ENCODE results near the gene SERINC3. TPM values are rescaled to one million over a fixed set of nuclear protein-coding genes. Genes with fewer than 3 reads are reported as not detected.

The SERINC3 gene
- total RNA-seq, 1 donor from 2014 or later: 44.9 TPM

DNA sequence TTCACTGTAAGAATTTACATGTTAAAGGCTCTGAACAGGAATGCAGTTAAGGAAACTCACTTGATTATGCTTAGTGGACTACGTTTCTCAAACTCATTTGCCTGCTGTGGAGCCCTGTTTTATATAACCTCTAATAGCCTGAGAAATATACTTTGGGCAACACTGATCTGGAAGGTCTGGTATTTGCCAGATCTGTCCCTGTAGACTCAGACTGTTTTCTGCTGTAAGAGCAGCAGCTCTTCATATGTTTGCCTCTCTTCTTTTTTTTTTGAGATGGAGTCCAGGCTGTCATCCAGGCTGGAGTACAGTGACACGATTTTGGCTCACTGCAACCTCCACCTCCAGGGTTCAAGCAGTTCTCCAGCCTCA is 36.1 kb downstream of the SERINC3 start:
- no peak overlapping the region for H3K4me3 ChIP-seq (ENCODE audit: low read length in 3 of 3)
- no peaks in the 10 kb centered on the region for H3K27me3 ChIP-seq (ENCODE audit: control insufficient read depth in 3 of 3, insufficient read depth in 3 of 3, low read length in 3 of 3)
- no peak overlapping the region for H3K9ac ChIP-seq (ENCODE audit: low read depth in 1 of 3, low read length in 3 of 3)
- no peaks in the 10 kb centered on the region for H3K4me1 ChIP-seq (ENCODE audit: control insufficient read depth in 3 of 3, insufficient read depth in 3 of 3, low read length in 3 of 3)
- no peaks in the 10 kb centered on the region for H3K9me3 ChIP-seq (ENCODE audit: control insufficient read depth in 3 of 3, low read length in 3 of 3)
- no peak overlapping the region for H3K27ac ChIP-seq (ENCODE audit: low read depth, low read length)
- H3K36me3 ChIP-seq (ENCODE audit: control insufficient read depth in 3 of 3, insufficient read depth in 3 of 3, low read length in 3 of 3): peaks cover 32 to 49% (median 41%) of the 10 kb centered on the region in 3 donors

DNA sequence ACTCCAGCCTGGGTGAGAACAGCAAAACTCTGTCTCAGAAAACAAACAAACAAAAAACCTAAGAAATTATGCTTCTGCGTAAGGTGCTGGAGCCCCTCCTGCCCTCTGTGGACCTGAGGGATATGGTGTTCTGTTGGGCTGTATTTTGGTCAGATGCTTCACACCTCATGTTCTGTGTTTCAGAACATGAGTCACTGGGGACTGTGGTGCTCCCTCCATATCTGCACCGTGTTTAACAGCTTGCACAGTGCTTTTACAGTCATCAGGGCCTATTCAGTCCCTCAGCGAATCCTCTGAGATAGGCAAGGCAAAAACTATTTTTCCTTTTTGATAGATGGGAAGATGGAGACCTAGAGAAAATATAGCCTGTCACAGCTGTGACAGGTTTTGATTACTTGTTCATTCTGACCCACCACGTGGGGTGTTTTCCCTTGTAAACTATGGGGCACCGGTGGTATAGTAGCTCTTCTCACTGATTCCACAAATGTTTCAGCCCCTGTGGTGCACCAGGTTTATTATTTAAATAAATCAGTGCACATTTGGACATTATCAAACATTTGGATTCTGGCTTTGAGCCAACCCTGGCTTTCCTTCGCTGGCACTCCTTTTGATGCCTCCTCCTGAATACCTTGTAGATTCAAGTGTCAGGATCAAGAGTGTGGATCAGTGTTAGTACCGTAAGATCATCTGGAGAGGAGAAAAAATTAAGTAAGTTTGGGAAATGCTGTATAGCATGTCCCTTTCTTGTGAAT is 36.6 kb downstream of the SERINC3 start:
- Histone ChIP-seq H3K27me3 (ENCODE audit: control insufficient read depth in 3 of 3, insufficient read depth in 3 of 3, low read length in 3 of 3) (no peaks in the 10 kb centered on the region), H3K36me3 (ENCODE audit: control insufficient read depth in 3 of 3, insufficient read depth in 3 of 3, low read length in 3 of 3) (peaks cover 38 to 52% (median 45%) of the 10 kb centered on the region in 3 donors), H3K27ac (ENCODE audit: low read depth, low read length) (no peak overlapping the region), H3K9ac (ENCODE audit: low read depth in 1 of 3, low read length in 3 of 3) (no peak overlapping the region), H3K9me3 (ENCODE audit: control insufficient read depth in 3 of 3, low read length in 3 of 3) (no peaks in the 10 kb centered on the region), H3K4me1 (ENCODE audit: control insufficient read depth in 3 of 3, insufficient read depth in 3 of 3, low read length in 3 of 3) (no peaks in the 10 kb centered on the region), H3K4me3 (ENCODE audit: low read length in 3 of 3) (no peak overlapping the region)

DNA sequence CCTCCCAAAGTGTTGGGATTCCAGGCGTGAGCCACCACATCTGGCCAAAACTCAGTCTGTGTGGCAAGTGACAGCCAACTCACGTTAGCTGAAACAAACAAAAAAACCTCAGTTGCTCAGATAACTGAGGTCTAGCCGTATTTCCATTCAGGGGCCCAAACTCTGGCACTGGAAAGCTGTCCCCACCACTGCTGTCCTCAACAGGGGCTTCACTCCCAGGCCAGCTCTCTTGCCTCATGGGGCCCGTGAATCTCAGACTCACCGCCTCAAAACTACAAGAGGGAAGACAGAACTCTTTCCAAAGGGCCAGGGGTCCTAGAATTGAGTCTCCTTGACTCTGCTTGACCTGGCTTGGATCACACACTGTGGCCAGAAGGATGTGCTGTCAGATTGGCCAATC is 38.8 kb downstream of the SERINC3 start:
- H3K9ac ChIP-seq (ENCODE audit: low read depth in 1 of 3, low read length in 3 of 3): no peak overlapping the region
- H3K36me3 ChIP-seq (ENCODE audit: control insufficient read depth in 3 of 3, insufficient read depth in 3 of 3, low read length in 3 of 3): peaks cover 30 to 39% (median 30%) of the 10 kb centered on the region in 3 donors
- H3K4me1 ChIP-seq (ENCODE audit: control insufficient read depth in 3 of 3, insufficient read depth in 3 of 3, low read length in 3 of 3): no peaks in the 10 kb centered on the region
- H3K27ac ChIP-seq (ENCODE audit: low read depth, low read length): no peak overlapping the region
- no peaks in the 10 kb centered on the region for H3K9me3 ChIP-seq (ENCODE audit: control insufficient read depth in 3 of 3, low read length in 3 of 3)
- H3K4me3 ChIP-seq (ENCODE audit: low read length in 3 of 3): no peak overlapping the region
- H3K27me3 ChIP-seq (ENCODE audit: control insufficient read depth in 3 of 3, insufficient read depth in 3 of 3, low read length in 3 of 3): no peaks in the 10 kb centered on the region

DNA sequence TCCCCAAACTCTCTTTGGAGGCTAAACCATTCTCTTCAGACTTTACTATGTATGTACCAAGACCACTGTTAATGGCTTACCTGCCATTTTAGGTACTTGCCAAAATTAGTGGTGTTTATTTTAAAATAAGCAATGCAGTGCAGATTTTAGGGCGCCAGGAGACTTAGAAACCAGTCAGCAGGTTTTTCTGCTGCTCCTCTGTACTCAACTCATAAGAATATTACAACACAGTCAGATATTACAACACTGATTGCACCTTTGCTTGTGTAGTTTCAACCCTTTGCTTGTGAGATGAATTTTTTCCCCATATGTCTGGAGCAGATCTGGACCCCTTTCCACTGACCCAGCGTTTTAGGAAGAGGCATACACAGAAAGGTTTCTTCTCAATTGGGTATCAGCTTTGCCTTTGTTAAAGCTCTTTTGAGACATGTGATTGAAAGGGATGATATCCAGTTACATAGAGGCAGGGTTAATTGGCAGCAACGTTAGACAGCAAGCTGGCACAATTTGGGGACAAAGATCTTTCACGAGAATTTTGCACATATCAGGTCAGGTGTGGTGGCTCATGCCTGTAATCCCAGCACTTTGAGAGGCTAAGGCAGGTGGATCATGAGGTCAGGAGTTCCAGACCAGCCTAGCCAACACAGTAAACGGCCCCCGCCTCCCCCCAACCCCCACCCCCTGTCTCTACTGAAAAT is 40.0 kb downstream of the SERINC3 start:
- H3K4me3 ChIP-seq (ENCODE audit: low read length in 3 of 3): no peak overlapping the region
- H3K9me3 ChIP-seq (ENCODE audit: control insufficient read depth in 3 of 3, low read length in 3 of 3): no peaks in the 10 kb centered on the region
- H3K36me3 ChIP-seq (ENCODE audit: control insufficient read depth in 3 of 3, insufficient read depth in 3 of 3, low read length in 3 of 3): peaks cover 27 to 39% (median 30%) of the 10 kb centered on the region in 3 donors
- no peaks in the 10 kb centered on the region for H3K27me3 ChIP-seq (ENCODE audit: control insufficient read depth in 3 of 3, insufficient read depth in 3 of 3, low read length in 3 of 3)
- peaks cover 0 to 4% (median 1%) of the 10 kb centered on the region in 3 donors for H3K4me1 ChIP-seq (ENCODE audit: control insufficient read depth in 3 of 3, insufficient read depth in 3 of 3, low read length in 3 of 3)
- no peak overlapping the region for H3K27ac ChIP-seq (ENCODE audit: low read depth, low read length)
- H3K9ac ChIP-seq (ENCODE audit: low read depth in 1 of 3, low read length in 3 of 3): no peak overlapping the region

DNA sequence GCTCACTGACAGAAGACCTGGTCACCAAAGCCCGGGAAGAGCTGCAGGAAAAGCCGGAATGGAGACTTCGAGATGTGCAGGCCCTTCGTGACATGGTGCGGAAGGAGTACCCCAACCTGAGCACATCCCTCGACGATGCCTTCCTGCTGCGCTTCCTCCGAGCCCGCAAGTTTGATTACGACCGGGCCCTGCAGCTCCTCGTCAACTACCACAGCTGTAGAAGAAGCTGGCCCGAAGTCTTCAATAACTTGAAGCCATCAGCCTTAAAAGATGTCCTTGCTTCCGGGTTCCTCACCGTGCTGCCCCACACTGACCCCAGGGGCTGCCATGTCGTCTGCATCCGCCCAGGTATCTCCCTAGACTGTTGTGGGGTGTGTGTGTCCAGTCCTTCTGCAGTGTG is 41.8 kb downstream of the SERINC3 start:
- Histone ChIP-seq H3K4me1 (ENCODE audit: control insufficient read depth in 3 of 3, insufficient read depth in 3 of 3, low read length in 3 of 3) (peaks cover 13 to 18% (median 16%) of the 10 kb centered on the region in 3 donors), H3K27me3 (ENCODE audit: control insufficient read depth in 3 of 3, insufficient read depth in 3 of 3, low read length in 3 of 3) (no peaks in the 10 kb centered on the region), H3K27ac (ENCODE audit: low read depth, low read length) (no peak overlapping the region), H3K9ac (ENCODE audit: low read depth in 1 of 3, low read length in 3 of 3) (peak overlapping the region in 1 of 3 donors; percentile 34), H3K9me3 (ENCODE audit: control insufficient read depth in 3 of 3, low read length in 3 of 3) (no peaks in the 10 kb centered on the region), H3K36me3 (ENCODE audit: control insufficient read depth in 3 of 3, insufficient read depth in 3 of 3, low read length in 3 of 3) (peaks cover 24 to 35% (median 27%) of the 10 kb centered on the region in 3 donors), H3K4me3 (ENCODE audit: low read length in 3 of 3) (no peak overlapping the region)

DNA sequence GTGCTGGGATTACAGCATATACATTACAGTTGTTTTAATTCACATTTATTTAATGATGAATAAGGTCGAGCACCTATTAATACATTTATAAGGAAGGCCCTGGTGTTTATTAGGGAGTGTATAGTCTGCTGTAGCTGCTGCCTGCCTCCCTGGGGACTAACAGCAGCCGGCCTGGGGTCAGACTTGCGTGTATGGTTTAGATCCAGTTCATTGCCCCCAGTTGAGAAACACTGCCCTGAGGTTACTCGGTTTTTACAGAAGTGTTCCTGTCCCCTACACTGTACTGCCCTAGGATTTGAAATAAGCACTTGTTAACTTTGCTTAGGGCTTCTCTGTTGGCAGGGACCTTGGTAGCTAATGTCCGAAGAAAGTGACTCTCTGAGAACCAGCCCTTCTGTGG is 42.2 kb downstream of the SERINC3 start:
- Histone ChIP-seq H3K9ac (ENCODE audit: low read depth in 1 of 3, low read length in 3 of 3) (peak overlapping the region in 1 of 3 donors; percentile 34), H3K4me3 (ENCODE audit: low read length in 3 of 3) (no peak overlapping the region), H3K9me3 (ENCODE audit: control insufficient read depth in 3 of 3, low read length in 3 of 3) (no peaks in the 10 kb centered on the region), H3K27me3 (ENCODE audit: control insufficient read depth in 3 of 3, insufficient read depth in 3 of 3, low read length in 3 of 3) (no peaks in the 10 kb centered on the region), H3K36me3 (ENCODE audit: control insufficient read depth in 3 of 3, insufficient read depth in 3 of 3, low read length in 3 of 3) (peaks cover 23 to 32% (median 25%) of the 10 kb centered on the region in 3 donors), H3K4me1 (ENCODE audit: control insufficient read depth in 3 of 3, insufficient read depth in 3 of 3, low read length in 3 of 3) (peaks cover 14 to 19% (median 18%) of the 10 kb centered on the region in 3 donors), H3K27ac (ENCODE audit: low read depth, low read length) (no peak overlapping the region)

DNA sequence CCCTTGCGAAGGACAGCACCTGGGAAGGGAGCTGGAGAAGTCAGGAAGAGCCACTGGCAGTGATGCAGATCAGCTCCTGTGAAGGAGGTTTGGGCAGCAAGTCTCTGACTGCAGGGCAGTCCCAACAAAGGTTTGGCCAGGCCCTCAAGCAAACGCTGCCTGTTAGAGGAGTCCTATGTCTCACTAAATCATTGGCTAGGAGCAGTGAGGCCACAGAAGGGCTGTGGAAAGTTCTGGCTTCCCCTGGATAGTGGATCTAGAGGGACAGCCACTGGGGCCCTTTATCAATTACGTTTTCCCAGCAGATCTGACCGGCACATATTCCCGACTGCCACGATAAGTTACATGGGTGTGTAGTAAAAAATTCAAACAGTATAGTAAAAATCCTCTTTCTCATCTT is 43.7 kb downstream of the SERINC3 start:
- no peaks in the 10 kb centered on the region for H3K9me3 ChIP-seq (ENCODE audit: control insufficient read depth in 3 of 3, low read length in 3 of 3)
- H3K36me3 ChIP-seq (ENCODE audit: control insufficient read depth in 3 of 3, insufficient read depth in 3 of 3, low read length in 3 of 3): peaks cover 14 to 22% (median 19%) of the 10 kb centered on the region in 3 donors
- H3K4me3 ChIP-seq (ENCODE audit: low read length in 3 of 3): no peak overlapping the region
- peaks cover 14 to 19% (median 18%) of the 10 kb centered on the region in 3 donors for H3K4me1 ChIP-seq (ENCODE audit: control insufficient read depth in 3 of 3, insufficient read depth in 3 of 3, low read length in 3 of 3)
- no peaks in the 10 kb centered on the region for H3K27me3 ChIP-seq (ENCODE audit: control insufficient read depth in 3 of 3, insufficient read depth in 3 of 3, low read length in 3 of 3)
- H3K27ac ChIP-seq (ENCODE audit: low read depth, low read length): no peak overlapping the region
- H3K9ac ChIP-seq (ENCODE audit: low read depth in 1 of 3, low read length in 3 of 3): no peak overlapping the region

DNA sequence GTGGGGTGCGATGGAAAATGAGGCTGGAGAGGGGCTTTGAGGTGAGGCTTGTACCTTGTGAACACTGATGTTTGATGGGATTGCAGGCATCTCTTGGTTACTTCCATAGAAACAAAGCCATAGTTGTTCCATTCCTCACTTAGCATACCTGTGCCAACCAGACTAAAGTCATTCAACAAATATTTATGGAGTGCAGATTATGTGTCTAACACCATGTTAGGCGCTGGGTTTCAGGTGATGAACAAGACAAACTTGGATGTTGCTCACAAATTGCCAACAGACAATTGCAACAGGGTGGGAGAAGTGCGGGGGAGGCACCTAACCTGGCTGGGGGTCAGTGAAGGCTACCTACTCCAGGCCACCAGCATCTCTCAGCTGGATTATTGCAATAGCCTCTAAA is 44.7 kb downstream of the SERINC3 start:
- Histone ChIP-seq H3K9me3 (ENCODE audit: control insufficient read depth in 3 of 3, low read length in 3 of 3) (no peaks in the 10 kb centered on the region), H3K4me3 (ENCODE audit: low read length in 3 of 3) (no peak overlapping the region), H3K27me3 (ENCODE audit: control insufficient read depth in 3 of 3, insufficient read depth in 3 of 3, low read length in 3 of 3) (no peaks in the 10 kb centered on the region), H3K36me3 (ENCODE audit: control insufficient read depth in 3 of 3, insufficient read depth in 3 of 3, low read length in 3 of 3) (peaks cover 12 to 19% (median 16%) of the 10 kb centered on the region in 3 donors), H3K4me1 (ENCODE audit: control insufficient read depth in 3 of 3, insufficient read depth in 3 of 3, low read length in 3 of 3) (peaks cover 14 to 19% (median 18%) of the 10 kb centered on the region in 3 donors), H3K9ac (ENCODE audit: low read depth in 1 of 3, low read length in 3 of 3) (no peak overlapping the region), H3K27ac (ENCODE audit: low read depth, low read length) (no peak overlapping the region)

DNA sequence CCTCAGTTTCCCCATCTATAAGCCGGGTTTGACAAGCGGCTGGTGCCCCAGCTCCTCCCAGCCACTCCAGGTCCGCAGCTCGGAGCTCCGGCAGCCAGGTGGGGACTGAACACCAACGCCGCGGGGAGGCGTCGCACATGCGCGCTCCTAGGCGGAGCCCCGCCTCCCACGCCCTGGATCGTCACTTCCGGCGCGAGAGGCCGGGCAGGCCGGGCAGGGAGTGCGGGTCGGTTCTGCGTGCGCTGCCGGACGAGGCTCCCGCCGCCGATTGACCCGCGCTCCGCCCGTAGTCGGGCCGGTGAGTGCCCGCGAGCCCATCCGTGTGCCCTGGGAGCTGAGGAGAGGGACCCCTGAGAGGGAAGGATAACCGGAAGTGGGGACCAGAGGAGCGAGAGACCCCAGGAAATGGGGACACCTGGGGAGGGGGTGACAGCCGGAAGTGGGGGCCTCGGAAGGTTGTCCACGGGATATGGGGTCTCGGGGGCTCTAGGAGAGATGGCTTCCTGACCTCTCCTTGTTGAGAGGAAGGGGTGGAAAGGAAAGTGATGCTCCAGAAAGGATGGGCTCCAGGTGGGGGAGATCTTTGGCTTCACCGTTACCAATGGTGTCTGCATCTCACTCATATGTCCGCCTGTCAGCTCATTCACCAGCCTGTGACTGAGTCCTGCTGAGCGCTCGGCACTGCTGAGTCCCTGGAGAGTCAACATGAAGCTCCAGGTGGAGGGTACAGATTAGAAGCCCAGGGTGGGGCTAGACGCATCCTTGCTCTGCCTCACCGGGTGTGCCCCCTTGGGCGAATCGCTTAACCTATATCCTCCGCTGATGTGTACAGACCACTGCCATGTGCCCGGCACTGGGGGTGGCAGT is 45.9 kb downstream of the SERINC3 start, which contains the start of gene TTPAL:
TSS of gene TTPAL (plus strand) at position 181 of the 867 bp plus-strand sequence. CDS start 4,126 bp downstream, outside the sequence.
- Histone ChIP-seq H3K9me3 (ENCODE audit: control insufficient read depth in 3 of 3, low read length in 3 of 3) (no peaks in the 10 kb centered on the region), H3K4me3 (ENCODE audit: low read length in 3 of 3) (peak within 1 kb of the TSS; percentile 72 to 87 (median 83)), H3K36me3 (ENCODE audit: control insufficient read depth in 3 of 3, insufficient read depth in 3 of 3, low read length in 3 of 3) (peaks cover 9 to 13% (median 11%) of the 10 kb centered on the region in 3 donors), H3K27me3 (ENCODE audit: control insufficient read depth in 3 of 3, insufficient read depth in 3 of 3, low read length in 3 of 3) (no peaks in the 10 kb centered on the region), H3K27ac (ENCODE audit: low read depth, low read length) (peak within 1 kb of the TSS; percentile 88), H3K9ac (ENCODE audit: low read depth in 1 of 3, low read length in 3 of 3) (peak within 1 kb of the TSS; percentile 36 to 97 (median 91)), H3K4me1 (ENCODE audit: control insufficient read depth in 3 of 3, insufficient read depth in 3 of 3, low read length in 3 of 3) (peaks cover 14 to 19% (median 18%) of the 10 kb centered on the region in 3 donors)
